ENCODE measurements around the gene RABEP1.

Gene RABEP1

DNA sequence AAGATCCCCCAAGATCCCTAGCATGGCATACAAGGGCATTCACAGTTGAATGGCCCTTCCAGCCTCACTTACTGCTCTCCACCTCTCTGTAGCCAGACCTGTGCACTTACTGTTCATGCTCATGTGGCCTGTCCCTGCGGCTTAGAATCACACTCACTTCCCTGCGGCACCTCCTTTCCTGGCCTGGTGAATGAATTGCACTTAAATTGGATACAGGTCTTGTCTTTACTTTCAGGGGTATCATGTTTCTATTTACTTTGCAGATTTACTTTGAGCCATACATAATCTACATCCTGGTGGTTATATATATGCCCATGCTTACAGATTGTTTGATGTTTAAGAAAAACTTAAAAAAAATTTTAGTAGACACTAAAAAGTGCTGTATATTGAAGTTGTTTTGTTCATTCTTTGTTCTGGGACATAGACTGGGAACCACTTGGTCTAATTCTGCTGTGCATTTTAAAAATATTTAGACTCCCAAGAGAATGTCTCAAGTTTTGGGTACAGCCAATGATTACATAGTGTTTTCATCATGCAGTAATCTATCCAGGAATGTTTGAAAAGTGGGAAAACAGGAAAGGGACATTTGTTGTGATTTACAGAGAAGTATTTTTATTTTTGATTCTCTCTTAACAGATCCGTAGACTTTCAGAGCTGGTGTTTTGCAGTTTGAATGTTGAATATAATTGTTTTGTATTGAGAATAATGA lies 73.5 kb downstream of the RABEP1 start:
- no peaks in the 10 kb centered on the region for H3K9me2 ChIP-seq (replicated peaks; ENCODE audit: low read depth, low read length)
- H3K27me3 ChIP-seq (ENCODE audit: insufficient read depth, low read length, poor library complexity, severe bottlenecking), result no peaks in the 10 kb centered on the region
- H2AFZ ChIP-seq (ENCODE audit: low read length), result no peak overlapping the region
- H3F3A ChIP-seq (ENCODE audit: low read depth), result no peaks in the 10 kb centered on the region
- H3K4me3 ChIP-seq (ENCODE audit: low read length, poor library complexity, severe bottlenecking), result no peak overlapping the region
- peaks cover 53% of the 10 kb centered on the region; the same call in 1 of the 2 replicates for H3K36me3 ChIP-seq (ENCODE audit: insufficient read depth, low read length)
- no peaks in the 10 kb centered on the region for H4K20me1 ChIP-seq (ENCODE audit: insufficient read depth, low read length, poor library complexity, severe bottlenecking)
- no peak for TF ChIP-seq EZH2phosphoT487 (IDR thresholded peaks at IDR 0.05; ENCODE audit: borderline replicate concordance)
- TF ChIP-seq, protein P1, sequence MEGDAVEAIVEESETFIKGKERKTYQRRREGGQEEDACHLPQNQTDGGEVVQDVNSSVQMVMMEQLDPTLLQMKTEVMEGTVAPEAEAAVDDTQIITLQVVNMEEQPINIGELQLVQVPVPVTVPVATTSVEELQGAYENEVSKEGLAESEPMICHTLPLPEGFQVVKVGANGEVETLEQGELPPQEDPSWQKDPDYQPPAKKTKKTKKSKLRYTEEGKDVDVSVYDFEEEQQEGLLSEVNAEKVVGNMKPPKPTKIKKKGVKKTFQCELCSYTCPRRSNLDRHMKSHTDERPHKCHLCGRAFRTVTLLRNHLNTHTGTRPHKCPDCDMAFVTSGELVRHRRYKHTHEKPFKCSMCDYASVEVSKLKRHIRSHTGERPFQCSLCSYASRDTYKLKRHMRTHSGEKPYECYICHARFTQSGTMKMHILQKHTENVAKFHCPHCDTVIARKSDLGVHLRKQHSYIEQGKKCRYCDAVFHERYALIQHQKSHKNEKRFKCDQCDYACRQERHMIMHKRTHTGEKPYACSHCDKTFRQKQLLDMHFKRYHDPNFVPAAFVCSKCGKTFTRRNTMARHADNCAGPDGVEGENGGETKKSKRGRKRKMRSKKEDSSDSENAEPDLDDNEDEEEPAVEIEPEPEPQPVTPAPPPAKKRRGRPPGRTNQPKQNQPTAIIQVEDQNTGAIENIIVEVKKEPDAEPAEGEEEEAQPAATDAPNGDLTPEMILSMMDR (conservative IDR thresholded peaks at IDR 0.05; ENCODE audit: low read length), result no peak
- no peaks in the 10 kb centered on the region for H3K9me3 ChIP-seq (ENCODE audit: insufficient read depth, low read depth, low read length)
- H3K9ac ChIP-seq (ENCODE audit: low read depth, low read length, poor library complexity, severe bottlenecking), result no peak overlapping the region
- no peaks in the 10 kb centered on the region for H3K4me1 ChIP-seq (ENCODE audit: insufficient read depth, low read length, poor library complexity, severe bottlenecking)
- no peak overlapping the region for H3K4me2 ChIP-seq (ENCODE audit: low read depth, low read length, poor library complexity, severe bottlenecking)
- no peaks in the 10 kb centered on the region for H3K79me2 ChIP-seq (ENCODE audit: insufficient read depth, low read length)

DNA sequence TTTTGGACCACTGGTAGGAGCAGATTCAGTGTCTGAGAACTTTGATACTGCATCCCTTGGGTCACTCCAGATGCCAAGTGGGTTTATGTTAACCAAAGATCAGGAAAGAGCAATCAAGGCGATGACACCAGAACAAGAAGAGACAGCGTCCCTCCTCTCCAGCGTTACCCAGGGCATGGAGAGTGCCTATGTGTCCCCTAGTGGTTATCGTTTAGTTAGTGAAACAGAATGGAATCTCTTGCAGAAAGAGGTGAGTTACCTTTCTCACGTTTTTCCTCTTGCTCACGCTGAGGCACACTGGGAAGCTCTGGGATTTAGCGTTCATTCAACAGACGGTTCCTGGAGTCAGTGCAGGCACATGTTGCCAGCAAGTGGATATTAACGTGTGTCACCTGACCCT lies 79.3 kb downstream of the RABEP1 start:
- Histone ChIP-seq H3K9me3 (ENCODE audit: insufficient read depth, low read depth, low read length) (no peaks in the 10 kb centered on the region), H4K20me1 (ENCODE audit: insufficient read depth, low read length, poor library complexity, severe bottlenecking) (no peaks in the 10 kb centered on the region), H3K4me3 (ENCODE audit: low read length, poor library complexity, severe bottlenecking) (no peak overlapping the region), H3K4me1 (ENCODE audit: insufficient read depth, low read length, poor library complexity, severe bottlenecking) (no peaks in the 10 kb centered on the region), H3K79me2 (ENCODE audit: insufficient read depth, low read length) (no peaks in the 10 kb centered on the region), H2AFZ (ENCODE audit: low read length) (no peak overlapping the region), H3K9ac (ENCODE audit: low read depth, low read length, poor library complexity, severe bottlenecking) (no peak overlapping the region), H3F3A (ENCODE audit: low read depth) (no peaks in the 10 kb centered on the region), H3K4me2 (ENCODE audit: low read depth, low read length, poor library complexity, severe bottlenecking) (no peak overlapping the region), H3K9me2 (replicated peaks; ENCODE audit: low read depth, low read length) (no peaks in the 10 kb centered on the region), H3K27me3 (ENCODE audit: insufficient read depth, low read length, poor library complexity, severe bottlenecking) (no peaks in the 10 kb centered on the region), H3K36me3 (ENCODE audit: insufficient read depth, low read length) (peaks cover 40% of the 10 kb centered on the region; the same call in 1 of the 2 replicates)
- TF ChIP-seq, protein P1 (conservative IDR thresholded peaks at IDR 0.05; ENCODE audit: low read length), result no peak
- no peak for TF ChIP-seq EZH2phosphoT487 (IDR thresholded peaks at IDR 0.05; ENCODE audit: borderline replicate concordance)

DNA sequence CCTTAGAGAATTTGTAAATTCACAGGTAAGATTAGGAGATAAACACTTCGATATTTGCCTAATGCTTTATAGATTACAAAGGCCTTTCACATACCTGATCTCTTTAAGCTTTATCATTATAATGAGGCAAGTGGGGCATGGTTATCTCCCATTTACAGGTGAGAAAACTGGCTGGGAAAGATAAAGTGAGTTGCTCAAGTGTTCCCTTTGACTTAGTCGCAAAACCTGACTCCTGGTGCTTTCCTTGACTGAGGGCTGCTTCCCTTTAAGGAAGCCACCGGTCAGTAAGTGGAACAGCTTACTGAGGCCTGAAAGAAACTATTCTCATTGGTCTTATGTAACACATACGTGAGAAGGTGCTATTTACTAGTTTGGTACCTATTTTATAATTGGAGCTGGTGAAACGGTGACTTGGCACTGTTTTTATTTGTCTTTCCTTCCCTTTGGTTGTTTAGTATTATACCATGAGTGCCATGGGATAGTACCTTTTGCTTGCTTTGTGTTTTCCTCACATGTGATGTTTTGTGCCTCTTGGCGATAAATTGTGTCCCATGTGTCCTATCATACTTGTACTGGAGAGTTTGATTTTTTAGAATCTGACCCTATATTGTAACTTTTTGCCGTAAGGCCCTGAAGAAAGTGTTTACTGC lies 80.2 kb downstream of the RABEP1 start:
- Histone ChIP-seq H3K4me2 (ENCODE audit: low read depth, low read length, poor library complexity, severe bottlenecking) (no peak overlapping the region), H3K36me3 (ENCODE audit: insufficient read depth, low read length) (peaks cover 40% of the 10 kb centered on the region; the same call in 1 of the 2 replicates), H4K20me1 (ENCODE audit: insufficient read depth, low read length, poor library complexity, severe bottlenecking) (no peaks in the 10 kb centered on the region), H3F3A (ENCODE audit: low read depth) (no peaks in the 10 kb centered on the region), H3K9ac (ENCODE audit: low read depth, low read length, poor library complexity, severe bottlenecking) (no peak overlapping the region), H3K27me3 (ENCODE audit: insufficient read depth, low read length, poor library complexity, severe bottlenecking) (no peaks in the 10 kb centered on the region), H2AFZ (ENCODE audit: low read length) (no peak overlapping the region), H3K9me3 (ENCODE audit: insufficient read depth, low read depth, low read length) (no peaks in the 10 kb centered on the region), H3K9me2 (replicated peaks; ENCODE audit: low read depth, low read length) (no peaks in the 10 kb centered on the region), H3K4me3 (ENCODE audit: low read length, poor library complexity, severe bottlenecking) (no peak overlapping the region), H3K4me1 (ENCODE audit: insufficient read depth, low read length, poor library complexity, severe bottlenecking) (no peaks in the 10 kb centered on the region), H3K79me2 (ENCODE audit: insufficient read depth, low read length) (no peaks in the 10 kb centered on the region)
- no peak for TF ChIP-seq EZH2phosphoT487 (IDR thresholded peaks at IDR 0.05; ENCODE audit: borderline replicate concordance)
- TF ChIP-seq, protein P1 (conservative IDR thresholded peaks at IDR 0.05; ENCODE audit: low read length), result no peak
